ENCODE data around the gene SYNGR1.
"Not testable (repeated sequence)": the region's sequence is repeated elsewhere in the genome, so short reads cannot be mapped to it uniquely, and the experiment has no call there.

The SYNGR1 gene

GRCh38 chr22:39410264-39410663, 60.5 kb downstream of the SYNGR1 start:
- DNase-seq: no peak

GRCh38 chr22:39411828-39412365, 62.1 kb downstream of the SYNGR1 start:
- DNase-seq: not testable (repeated sequence)

GRCh38 chr22:39413204-39413603, 63.4 kb downstream of the SYNGR1 start:
- not testable (repeated sequence) for DNase-seq

GRCh38 chr22:39414377-39414776, 64.6 kb downstream of the SYNGR1 start:
- no peak for DNase-seq

GRCh38 chr22:39414886-39415285, 65.1 kb downstream of the SYNGR1 start:
- DNase-seq: no peak

GRCh38 chr22:39415506-39415905, 65.7 kb downstream of the SYNGR1 start:
- DNase-seq: no peak

GRCh38 chr22:39416319-39416718, 66.5 kb downstream of the SYNGR1 start:
- no peak for DNase-seq

GRCh38 chr22:39417641-39418040, 67.8 kb downstream of the SYNGR1 start:
- DNase-seq: no peak

GRCh38 chr22:39418696-39419095, 68.9 kb downstream of the SYNGR1 start:
- no peak for DNase-seq

GRCh38 chr22:39419096-39419495, 69.3 kb downstream of the SYNGR1 start:
- DNase-seq: no peak

- no peak for DNase-seq
Measured at GRCh38 chr22:39419911-39420310, 70.1 kb downstream of the SYNGR1 start.

GRCh38 chr22:39421691-39422090, 71.9 kb downstream of the SYNGR1 start:
- DNase-seq: no peak

- DNase-seq: no peak
Measured at GRCh38 chr22:39422101-39422500, 72.3 kb downstream of the SYNGR1 start.

GRCh38 chr22:39422721-39423120, 72.9 kb downstream of the SYNGR1 start:
- no peak for DNase-seq

- DNase-seq: no peak
Measured at GRCh38 chr22:39423976-39424375, 74.2 kb downstream of the SYNGR1 start.

GRCh38 chr22:39426380-39427043, 76.7 kb downstream of the SYNGR1 start:
- DNase-seq: no peak

- no peak for DNase-seq
Measured at GRCh38 chr22:39427751-39428596, 78.2 kb downstream of the SYNGR1 start.

- no peak for DNase-seq
Measured at GRCh38 chr22:39428597-39429071, 78.8 kb downstream of the SYNGR1 start.

GRCh38 chr22:39429186-39429585, 79.4 kb downstream of the SYNGR1 start:
- DNase-seq: no peak

- DNase-seq: no peak
Measured at GRCh38 chr22:39429916-39430575, 80.3 kb downstream of the SYNGR1 start.

GRCh38 chr22:39430576-39431150, 80.9 kb downstream of the SYNGR1 start:
- DNase-seq: no peak

- DNase-seq: no peak
Measured at GRCh38 chr22:39431216-39431801, 81.5 kb downstream of the SYNGR1 start.
